HG03457 (cell line): ENCODE results near the gene SRCIN1.
"Not testable (repeated sequence)": the region's sequence is repeated elsewhere in the genome, so short reads cannot be mapped to it uniquely, and the experiment has no call there.

ENCODE experiments used
- ATAC-seq: cut with Tn5 transposase; IDR thresholded peaks from one replicate; pipeline ENCODE4 v1.9.1; 2021; ENCODE audit warnings: moderate number of reproducible peaks; ENCODE audit not compliant: unreplicated experiment

The SRCIN1 gene

GRCh38 chr17:38528141-38528540, 77.6 kb downstream of the SRCIN1 start:
- ATAC-seq = not testable (repeated sequence)

GRCh38 chr17:38526526-38526925, 79.2 kb downstream of the SRCIN1 start:
- not testable (repeated sequence) for ATAC-seq

GRCh38 chr17:38512473-38513058, 93.2 kb downstream of the SRCIN1 start:
- ATAC-seq = no peak

- no peak for ATAC-seq
Measured at GRCh38 chr17:38511150-38512108, 94.3 kb downstream of the SRCIN1 start.

- ATAC-seq = no peak
Measured at GRCh38 chr17:38510421-38511149, 95.2 kb downstream of the SRCIN1 start.

- no peak for ATAC-seq
Measured at GRCh38 chr17:38509772-38510420, 95.9 kb downstream of the SRCIN1 start.

- no peak for ATAC-seq
Measured at GRCh38 chr17:38508954-38509771, 96.6 kb downstream of the SRCIN1 start.

- no peak for ATAC-seq
Measured at GRCh38 chr17:38508570-38508950, 97.2 kb downstream of the SRCIN1 start.

- no peak for ATAC-seq
Measured at GRCh38 chr17:38507921-38508569, 97.7 kb downstream of the SRCIN1 start.

GRCh38 chr17:38507436-38507835, 98.3 kb downstream of the SRCIN1 start:
- ATAC-seq = no peak

- no peak for ATAC-seq
Measured at GRCh38 chr17:38504216-38504615, 101.5 kb downstream of the SRCIN1 start.

GRCh38 chr17:38503286-38503913, 102.4 kb downstream of the SRCIN1 start:
- ATAC-seq = not testable (repeated sequence)

GRCh38 chr17:38501718-38502117, 104.0 kb downstream of the SRCIN1 start:
- not testable (repeated sequence) for ATAC-seq

- ATAC-seq = not testable (repeated sequence)
Measured at GRCh38 chr17:38499230-38499629, 106.5 kb downstream of the SRCIN1 start.

- ATAC-seq = no peak
Measured at GRCh38 chr17:38498353-38498752, 107.4 kb downstream of the SRCIN1 start.

- ATAC-seq = not testable (repeated sequence)
Measured at GRCh38 chr17:38497656-38498055, 108.1 kb downstream of the SRCIN1 start.

GRCh38 chr17:38494152-38494551, 111.6 kb downstream of the SRCIN1 start:
- not testable (repeated sequence) for ATAC-seq

- not testable (repeated sequence) for ATAC-seq
Measured at GRCh38 chr17:38492067-38493040, 113.4 kb downstream of the SRCIN1 start.
